ENCODE data around the gene DPEP2. TPM values are rescaled to one million over a fixed set of nuclear protein-coding genes. Genes with fewer than 3 reads are reported as not detected.
A peak's percentile ranks its signal among the peaks of the same experiment; 100 is the strongest.

DPEP2 gene
- total and polyA plus RNA-seq, 2 of the 13 experiments (the other 11 are each of a cell fraction or from before 2014, with no cell fraction given), result 0.18 TPM; not detected in 1

GRCh38 chr16:67968400-67969253, 30.7 kb downstream of the DPEP2 start, which contains the start of gene SLC12A4 (continued):
- TF ChIP-seq FOXK2 (IDR thresholded peaks at IDR 0.05) (no peak), KLF15 (CRISPR knock-in tag; IDR thresholded peaks at IDR 0.05; ENCODE audit: borderline replicate concordance) (no peak), ZNF768 (CRISPR knock-in tag; IDR thresholded peaks at IDR 0.05) (peak; percentile 100), ETV5 (CRISPR knock-in tag; IDR thresholded peaks at IDR 0.05; ENCODE audit: borderline replicate concordance) (peak; percentile 83), HOXA5 (CRISPR knock-in tag; IDR thresholded peaks at IDR 0.05) (peak; percentile 68; the same call in 1 of the 2 replicates), LBX2 (CRISPR knock-in tag; IDR thresholded peaks at IDR 0.05; ENCODE audit: borderline replicate concordance) (no peak), RBAK (CRISPR knock-in tag; IDR thresholded peaks at IDR 0.05) (no peak), PRMT3 (CRISPR knock-in tag; IDR thresholded peaks at IDR 0.05; ENCODE audit: borderline replicate concordance, low read depth) (no peak), ZNF703 (CRISPR knock-in tag; IDR thresholded peaks at IDR 0.05; ENCODE audit: borderline replicate concordance) (peak; percentile 58; the same call in 1 of the 2 replicates), ZBTB40 (IDR thresholded peaks at IDR 0.05) (no peak), ZBTB40 (CRISPR knock-in tag; IDR thresholded peaks at IDR 0.05) (peak; percentile 43; the same call in 1 of the 2 replicates), SP140L (CRISPR knock-in tag; IDR thresholded peaks at IDR 0.05; ENCODE audit: borderline replicate concordance) (no peak), ZNF75D (CRISPR knock-in tag; IDR thresholded peaks at IDR 0.05; ENCODE audit: borderline replicate concordance) (no peak), ZNF619 (CRISPR knock-in tag; IDR thresholded peaks at IDR 0.05) (peak; percentile 90), ZNF121 (CRISPR knock-in tag; IDR thresholded peaks at IDR 0.05) (peak; percentile 99), ZNF672 (CRISPR knock-in tag; IDR thresholded peaks at IDR 0.05) (no peak), RBM39 (IDR thresholded peaks at IDR 0.05; ENCODE audit: low read depth, low read length, poor library complexity, severe bottlenecking) (peak; percentile 62), SRSF4 (IDR thresholded peaks at IDR 0.05; ENCODE audit: low read depth, low read length, poor library complexity, severe bottlenecking) (no peak), TERF1 (CRISPR knock-in tag; IDR thresholded peaks at IDR 0.05) (no peak; the same call in 1 of the 2 replicates)

Data from HepG2 (cell line).